Transverse colon (tissue), 4 donors: ENCODE measurements around the gene FAM83F. TPM values are rescaled to one million over a fixed set of nuclear protein-coding genes. Genes with fewer than 3 reads are reported as not detected.

Experiments
- DNase-seq: peaks from one replicate; pipeline ENCODE4 v3.0.0-alpha.2; 2019
- H3K27ac ChIP-seq, 4 donors: fragments of 200-600 bp; sonication (generic); 2 replicates each; pipeline ENCODE4 v1.5.1; 2016 to 2018; ENCODE audit warnings: inconsistent platforms in 4 of 4
- H3K27me3 ChIP-seq: fragments of 200-600 bp; sonication (generic); 2 replicates; pipeline ENCODE4 v1.5.1; 2017; ENCODE audit warnings: inconsistent platforms
- H3K36me3 ChIP-seq, 4 donors: fragments of 200-600 bp; sonication (generic); 2 replicates each; pipeline ENCODE4 v1.5.1; 2017 to 2019; ENCODE audit warnings: inconsistent platforms in 4 of 4
- H3K4me1 ChIP-seq, 4 donors: fragments of 200-600 bp; sonication (generic); 2 replicates each; pipeline ENCODE4 v1.5.1; 2017 to 2020; ENCODE audit warnings: inconsistent platforms in 4 of 4
- H3K4me3 ChIP-seq, 4 donors: fragments of 200-600 bp; sonication (generic); 1 replicate in 1 of 4; 2 replicates in 3 of 4; pipeline versions ENCODE4 v1.5.1 to v1.6.1; 2017 to 2019; ENCODE audit warnings: inconsistent platforms in 4 of 4
- H3K9me3 ChIP-seq, 2 donors: fragments of 200-600 bp; sonication (generic); 2 replicates each; pipeline ENCODE4 v1.5.1; 2017 to 2019; ENCODE audit warnings: inconsistent platforms in 2 of 2
- EP300 ChIP-seq: sonication (generic); formaldehyde crosslinking; IDR thresholded peaks from one replicate; pipeline ENCODE4 v1.6.1; 2017; ENCODE audit warnings: antibody characterized with exemption, low read depth
- POLR2A ChIP-seq: fragments of 450-650 bp; IDR thresholded peaks from one replicate; pipeline ENCODE4 v1.6.1; 2016; ENCODE audit warnings: antibody characterized with exemption, mild to moderate bottlenecking, moderate library complexity
- POLR2AphosphoS5 ChIP-seq, 3 donors: sonication (generic); formaldehyde crosslinking; IDR thresholded peaks; one replicate each; pipeline ENCODE4 v1.6.1; 2016; ENCODE audit warnings: antibody characterized with exemption in 3 of 3
- WGBS, 2 donors: methylation state at CpG; one replicate each; pipeline ENCODE4 v1.1.5; 2018; ENCODE audit warnings: low coverage in 1 of 2; 5-methylcytosine and 5-hydroxymethylcytosine counted together
- in situ Hi-C, 4 donors: fragments of 200-750 bp; cut with MboI; loops; one replicate each; pipeline versions ENCODE4 v1.15.0 to v1.15.1; 2017; ENCODE audit warnings: low sequenced_read_pairs in 3 of 4, low pct_ligation_motif_present in 1 of 4, low pct_unique_long_range_greater_than_20kb in 1 of 4
- intact Hi-C: fragments of 100-400 bp; cut with DNase I; formaldehyde crosslinking; loops from one replicate; pipeline ENCODE4 v1.15.1; 2023; ENCODE audit warnings: low total_unique reads
- total RNA-seq, 4 donors: library from RNA; depleted of rRNA; stranded (reverse); fragments of >200 nt; gene quantifications; one replicate each; pipeline ENCODE4 v1.1.0, GENCODE V29; 2016
- TF ChIP-seq, protein P1 (sequence below), 5 experiments: fragments of 200-600 bp in 3 of 5; fragments of 450-650 bp in 2 of 5; sonication (generic) in 3 of 5; IDR thresholded peaks; 1 replicate in 2 of 5; 2 replicates in 3 of 5; pipeline ENCODE4 v1.5.1; 2016 to 2017; ENCODE audit warnings: antibody characterized with exemption in 5 of 5, inconsistent platforms in 3 of 5, mild to moderate bottlenecking in 2 of 5, moderate library complexity in 1 of 5

The FAM83F gene
- total RNA-seq, 4 donors from 2014 or later, result 18.7 to 36.3 (median 25.4) TPM

DNA sequence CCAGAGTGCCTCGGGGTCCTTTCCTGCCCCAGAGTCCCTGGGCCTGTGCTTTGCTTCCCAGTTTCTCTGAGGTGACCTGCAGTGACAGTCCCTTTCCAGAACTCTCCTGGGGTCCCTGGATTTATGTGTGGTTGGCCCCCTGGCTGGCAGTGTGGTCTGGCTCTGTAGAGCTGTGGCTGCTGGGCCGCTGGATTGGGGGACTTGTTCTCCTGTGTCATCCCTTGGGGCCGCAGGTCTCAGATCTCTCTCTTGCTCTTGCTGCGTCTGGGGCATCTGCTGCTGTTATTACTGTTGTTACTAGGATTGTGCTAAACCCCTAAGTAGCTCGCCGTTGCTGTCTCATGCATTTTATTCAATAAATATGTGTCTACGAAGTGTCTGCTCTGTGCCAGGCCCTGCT lies 31.9 kb downstream of the FAM83F start:
- no peak for TF ChIP-seq POLR2A
- no peak for TF ChIP-seq EP300
- TF ChIP-seq, protein P1, sequence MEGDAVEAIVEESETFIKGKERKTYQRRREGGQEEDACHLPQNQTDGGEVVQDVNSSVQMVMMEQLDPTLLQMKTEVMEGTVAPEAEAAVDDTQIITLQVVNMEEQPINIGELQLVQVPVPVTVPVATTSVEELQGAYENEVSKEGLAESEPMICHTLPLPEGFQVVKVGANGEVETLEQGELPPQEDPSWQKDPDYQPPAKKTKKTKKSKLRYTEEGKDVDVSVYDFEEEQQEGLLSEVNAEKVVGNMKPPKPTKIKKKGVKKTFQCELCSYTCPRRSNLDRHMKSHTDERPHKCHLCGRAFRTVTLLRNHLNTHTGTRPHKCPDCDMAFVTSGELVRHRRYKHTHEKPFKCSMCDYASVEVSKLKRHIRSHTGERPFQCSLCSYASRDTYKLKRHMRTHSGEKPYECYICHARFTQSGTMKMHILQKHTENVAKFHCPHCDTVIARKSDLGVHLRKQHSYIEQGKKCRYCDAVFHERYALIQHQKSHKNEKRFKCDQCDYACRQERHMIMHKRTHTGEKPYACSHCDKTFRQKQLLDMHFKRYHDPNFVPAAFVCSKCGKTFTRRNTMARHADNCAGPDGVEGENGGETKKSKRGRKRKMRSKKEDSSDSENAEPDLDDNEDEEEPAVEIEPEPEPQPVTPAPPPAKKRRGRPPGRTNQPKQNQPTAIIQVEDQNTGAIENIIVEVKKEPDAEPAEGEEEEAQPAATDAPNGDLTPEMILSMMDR (IDR thresholded peaks at IDR 0.05), result no peak
- TF ChIP-seq POLR2AphosphoS5 (IDR thresholded peaks at IDR 0.05), result no peak
- intact Hi-C loops, result loop anchor here (10.0 kb wide), 1 partner anchor 402 kb away; no protein-coding TSS in a partner anchor
- no peaks in the 10 kb centered on the region for H3K9me3 ChIP-seq
- H3K4me3 ChIP-seq, result no peak overlapping the region
- 79 to 80% methylated on average over 5 to 7 of the region's 7 CpGs for WGBS, 2 donors
- H3K27ac ChIP-seq, result no peak overlapping the region
- peaks cover 4 to 23% (median 5%) of the 10 kb centered on the region in 4 donors for H3K4me1 ChIP-seq
- DNase-seq, result no peak
- no peaks in the 10 kb centered on the region for H3K27me3 ChIP-seq
- no peaks in the 10 kb centered on the region for H3K36me3 ChIP-seq
- in situ Hi-C loops, result loop anchor here in 1 of 4 donors (10.0 kb wide), 1 partner anchor 412 kb away; no protein-coding TSS in a partner anchor

DNA sequence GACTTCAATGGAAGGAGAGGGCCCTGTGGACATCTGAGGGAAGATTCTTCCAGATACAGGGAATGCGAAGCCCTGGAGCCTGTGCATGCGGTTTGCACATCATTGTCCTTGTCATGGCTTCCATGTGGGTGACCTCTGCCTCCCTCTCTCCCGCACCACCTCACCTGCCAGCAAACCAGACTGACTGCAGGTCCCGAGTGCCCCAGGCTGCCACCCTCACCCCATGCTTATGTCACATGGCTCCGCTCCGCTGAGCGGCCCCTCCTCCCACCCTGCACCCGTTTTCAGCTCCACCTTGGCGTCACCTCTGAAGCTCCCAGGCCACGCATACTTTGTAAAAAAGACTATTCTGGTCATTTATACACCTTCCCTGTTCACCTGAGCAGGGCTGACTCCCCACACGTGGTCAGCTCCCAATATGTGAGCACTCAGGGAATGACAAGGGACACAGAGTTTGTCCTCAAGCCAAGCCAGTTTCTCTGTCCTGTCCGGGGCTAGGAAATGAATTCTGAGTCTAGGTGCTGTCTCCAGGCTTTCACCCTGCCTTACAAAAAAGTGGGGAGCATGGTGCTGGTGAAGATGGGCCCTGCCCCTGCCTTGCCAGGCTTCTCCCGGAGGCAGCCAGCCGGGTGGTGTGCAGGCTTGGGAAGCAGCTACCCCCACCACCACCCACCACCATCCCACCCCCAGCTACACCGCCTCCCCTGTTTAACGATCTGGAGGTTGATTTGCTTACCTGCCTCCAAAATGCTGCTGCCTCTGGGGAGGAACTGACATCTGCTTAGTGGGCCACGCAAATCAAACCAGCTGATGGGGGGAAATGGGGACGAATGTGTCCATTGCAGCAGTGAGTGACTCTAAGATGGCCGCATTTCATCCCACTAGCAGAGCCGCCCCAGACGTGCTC lies 32.7 kb downstream of the FAM83F start:
- Histone ChIP-seq H3K27ac (no peak overlapping the region), H3K4me3 (no peak overlapping the region), H3K27me3 (no peaks in the 10 kb centered on the region), H3K9me3 (no peaks in the 10 kb centered on the region), H3K4me1 (peaks cover 4 to 17% (median 5%) of the 10 kb centered on the region in 4 donors), H3K36me3 (no peaks in the 10 kb centered on the region)
- intact Hi-C loops, result loop anchor here (10.0 kb wide), 1 partner anchor 403 kb away; no protein-coding TSS in a partner anchor
- TF ChIP-seq, protein P1 (IDR thresholded peaks at IDR 0.05), result no peak
- in situ Hi-C loops, result loop anchor here in 1 of 4 donors (10.0 kb wide), 1 partner anchor 413 kb away; no protein-coding TSS in a partner anchor
- 82 to 85% methylated on average over 7 to 21 of the region's 21 CpGs for WGBS, 2 donors
- DNase-seq, result no peak

DNA sequence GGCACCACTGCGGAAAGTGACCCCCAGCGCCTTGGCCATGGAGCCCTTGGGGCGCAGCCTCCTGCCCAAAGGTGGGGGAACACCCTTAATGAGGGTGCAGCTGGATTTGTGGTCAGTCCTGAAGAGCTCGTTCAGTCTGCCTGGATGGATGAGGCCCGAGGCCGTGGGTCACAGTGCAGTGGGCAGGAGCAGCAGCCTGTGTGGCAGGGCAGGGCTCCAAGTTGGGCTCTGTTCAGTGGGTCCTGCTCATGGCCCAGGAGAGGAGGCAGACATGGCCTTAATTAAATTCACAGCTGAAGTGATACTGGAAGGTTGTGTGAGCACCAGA lies 33.3 kb downstream of the FAM83F start:
- no CpG with 5 or more reads among the region's 6 CpGs for WGBS, 2 donors

More for the DNA sequence above, 33.3 kb downstream of the FAM83F start:
- Histone ChIP-seq H3K36me3 (no peaks in the 10 kb centered on the region), H3K27me3 (no peaks in the 10 kb centered on the region), H3K4me1 (peaks cover 2 to 11% (median 4%) of the 10 kb centered on the region in 4 donors), H3K4me3 (no peak overlapping the region), H3K9me3 (no peaks in the 10 kb centered on the region), H3K27ac (no peak overlapping the region)
- no peak for DNase-seq
- intact Hi-C loops (loop anchor here (10.0 kb wide), 1 partner anchor 403 kb away; no protein-coding TSS in a partner anchor), in situ Hi-C loops (loop anchor here in 1 of 4 donors (10.0 kb wide), 1 partner anchor 413 kb away; no protein-coding TSS in a partner anchor)
- TF ChIP-seq POLR2A, result no peak
- TF ChIP-seq, protein P1 (IDR thresholded peaks at IDR 0.05), result no peak
- no peak for TF ChIP-seq POLR2AphosphoS5 (IDR thresholded peaks at IDR 0.05)
- TF ChIP-seq EP300, result no peak
